Measurements from ENCODE around the gene RNF144A.

GRCh38 chr2:7075834-7076233 is 158.6 kb downstream of the RNF144A start:
- TF ChIP-seq CTCF (IDR thresholded peaks at IDR 0.05; ENCODE audit: low read depth, low read length), result no peak
- no peak for TF ChIP-seq MYC (IDR thresholded peaks at IDR 0.05; ENCODE audit: low read depth, low read length)

Data from NB4 (cell line).